Neuronal stem cell (in vitro differentiated cells): ENCODE measurements around the gene NOP53.

Source experiments
- DNase-seq: peaks from one replicate; pipeline ENCODE4 v3.0.0-alpha.2; 2013; ENCODE audit warnings: low spot score
- H2AFZ ChIP-seq: one replicate; pipeline ENCODE4 v1.6.1; 2013; ENCODE audit warnings: mild to moderate bottlenecking, low read length, inconsistent platforms
- H2AK5ac ChIP-seq: 2 replicates; pipeline ENCODE4 v1.6.1; 2013; ENCODE audit warnings: low read depth, mild to moderate bottlenecking, inconsistent platforms, low read length, moderate library complexity, mixed read lengths
- H2BK120ac ChIP-seq: 2 replicates; pipeline ENCODE4 v1.6.1; 2013; ENCODE audit warnings: low read depth, mild to moderate bottlenecking, inconsistent platforms, low read length, moderate library complexity, mixed read lengths
- H2BK12ac ChIP-seq: one replicate; pipeline ENCODE4 v1.6.1; 2013; ENCODE audit warnings: low read length, inconsistent platforms
- H2BK15ac ChIP-seq: 2 replicates; pipeline ENCODE4 v1.6.1; 2013; ENCODE audit warnings: mild to moderate bottlenecking, low read length, inconsistent platforms, mixed read lengths
- H2BK5ac ChIP-seq: one replicate; pipeline ENCODE4 v1.6.1; 2013; ENCODE audit warnings: inconsistent platforms, mild to moderate bottlenecking, low read length, moderate library complexity
- H3K14ac ChIP-seq: one replicate; pipeline ENCODE4 v1.6.1; 2013; ENCODE audit warnings: low read length, inconsistent platforms
- H3K18ac ChIP-seq: 2 replicates; pipeline ENCODE4 v1.6.1; 2013; ENCODE audit warnings: low read length, inconsistent platforms
- H3K23ac ChIP-seq: 2 replicates; pipeline ENCODE4 v1.6.1; 2013; ENCODE audit warnings: low read depth, mild to moderate bottlenecking, mixed read lengths, low read length, inconsistent platforms; ENCODE audit not compliant: poor library complexity
- H3K27ac ChIP-seq: replicated peaks from 3 replicates; pipeline ENCODE4 v1.5.1; 2013; ENCODE audit warnings: low read length, inconsistent platforms
- H3K27me3 ChIP-seq, 3 experiments: 2 replicates each; pipeline ENCODE4 v1.6.1; 2013; ENCODE audit warnings: low read length in 3 of 3, mild to moderate bottlenecking in 2 of 3, inconsistent platforms in 1 of 3, low read depth in 1 of 3, mixed read lengths in 1 of 3, moderate library complexity in 1 of 3; ENCODE audit not compliant: control insufficient read depth in 3 of 3, insufficient read depth in 3 of 3
- H3K36me3 ChIP-seq, 2 donors: replicated peaks in 1 of 2; 2 replicates each; pipeline ENCODE4 v1.6.1; 2013; ENCODE audit warnings: low read length in 2 of 2; ENCODE audit not compliant: control insufficient read depth in 2 of 2, insufficient read depth in 2 of 2
- H3K4ac ChIP-seq: 2 replicates; pipeline ENCODE4 v1.6.1; 2013; ENCODE audit warnings: inconsistent platforms, mild to moderate bottlenecking, low read length, moderate library complexity
- H3K4me1 ChIP-seq, 2 donors: 1 replicate in 1 of 2; 2 replicates in 1 of 2; pipeline ENCODE4 v1.6.1; 2013; ENCODE audit warnings: low read length in 2 of 2, low read depth in 1 of 2; ENCODE audit not compliant: control insufficient read depth in 2 of 2, insufficient read depth in 1 of 2
- H3K4me2 ChIP-seq: one replicate; pipeline ENCODE4 v1.6.1; 2013; ENCODE audit warnings: mild to moderate bottlenecking, low read length, inconsistent platforms; ENCODE audit not compliant: insufficient read depth, poor library complexity, severe bottlenecking
- H3K4me3 ChIP-seq, 2 donors: 2 replicates each; pipeline ENCODE4 v1.5.1; 2013; ENCODE audit warnings: low read length in 2 of 2, mild to moderate bottlenecking in 2 of 2, inconsistent platforms in 1 of 2, moderate library complexity in 1 of 2
- H3K79me1 ChIP-seq: one replicate; pipeline ENCODE4 v1.6.1; 2013; ENCODE audit warnings: low read depth, mild to moderate bottlenecking, inconsistent platforms, low read length, moderate library complexity
- H3K9ac ChIP-seq: one replicate; pipeline ENCODE4 v1.6.1; 2013; ENCODE audit warnings: mild to moderate bottlenecking, low read depth, low read length, inconsistent platforms; ENCODE audit not compliant: poor library complexity
- H3K9me3 ChIP-seq, 2 donors: replicated peaks in 1 of 2; 2 replicates each; pipeline versions ENCODE3 to v1.6.1; 2013; ENCODE audit warnings: low read length in 2 of 2, mild to moderate bottlenecking in 2 of 2, inconsistent platforms in 1 of 2, low read depth in 1 of 2, mixed read lengths in 1 of 2, moderate library complexity in 1 of 2; ENCODE audit not compliant: control insufficient read depth in 2 of 2, insufficient read depth in 1 of 2
- H4K8ac ChIP-seq: one replicate; pipeline ENCODE4 v1.6.1; 2013; ENCODE audit warnings: low read depth, mild to moderate bottlenecking, inconsistent platforms, low read length, moderate library complexity
- H4K91ac ChIP-seq: one replicate; pipeline ENCODE4 v1.6.1; 2013; ENCODE audit warnings: low read length, low read depth, mild to moderate bottlenecking, inconsistent platforms; ENCODE audit not compliant: poor library complexity
- WGBS, 2 donors: extraction: QIAGEN DNeasy Blood & Tissue Kit; methylation state at CpG; one replicate each; pipeline ENCODE4 v1.1.7; 2013; ENCODE audit warnings: missing lambda C conversion rate in 2 of 2, mixed read lengths in 1 of 2; ENCODE audit not compliant: insufficient read length in 2 of 2, insufficient replicate concordance in 1 of 2; ENCODE audit errors: extremely low coverage in 2 of 2; 5-methylcytosine and 5-hydroxymethylcytosine counted together

NOP53 gene

DNA sequence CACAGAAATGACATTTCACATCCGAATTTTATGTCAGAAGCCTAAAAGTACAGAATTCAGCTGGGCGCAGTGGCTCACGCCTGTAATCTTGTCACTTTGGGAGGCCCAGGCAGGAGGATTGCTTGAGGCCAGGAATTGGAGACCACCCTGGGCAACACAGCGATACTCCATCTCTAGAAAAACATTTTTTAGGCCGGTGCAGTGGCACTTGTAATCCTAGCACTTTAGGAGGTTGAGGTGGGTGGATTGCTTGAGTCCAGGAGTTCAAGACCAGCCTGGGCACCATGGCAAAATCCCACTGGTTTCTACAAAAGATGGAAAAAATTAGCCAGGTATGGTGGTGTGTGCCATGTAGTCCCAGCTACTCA is 15.3 kb downstream of the NOP53 start:
- Histone ChIP-seq H3K4me3 (no peak overlapping the region), H4K8ac (no peak overlapping the region), H2BK12ac (no peak overlapping the region), H2BK5ac (no peak overlapping the region), H2AFZ (no peak overlapping the region), H3K36me3 (peaks cover 25 to 37% of the 10 kb centered on the region in 2 donors), H3K4me2 (no peak overlapping the region), H3K9ac (no peak overlapping the region), H3K4me1 (no peaks in the 10 kb centered on the region), H3K4ac (no peak overlapping the region), H3K14ac (no peak overlapping the region), H3K79me1 (peaks cover 1% of the 10 kb centered on the region), H4K91ac (no peak overlapping the region), H2AK5ac (no peak overlapping the region), H3K27ac (no peak overlapping the region), H3K27me3 (no peaks in the 10 kb centered on the region), H3K18ac (no peak overlapping the region), H3K9me3 (peaks cover 0 to 2% of the 10 kb centered on the region in 2 donors), H3K23ac (no peak overlapping the region), H2BK120ac (no peak overlapping the region), H2BK15ac (no peak overlapping the region)
- no CpG with 5 or more reads among the region's 5 CpGs for WGBS, 2 donors
- DNase-seq, result no peak

DNA sequence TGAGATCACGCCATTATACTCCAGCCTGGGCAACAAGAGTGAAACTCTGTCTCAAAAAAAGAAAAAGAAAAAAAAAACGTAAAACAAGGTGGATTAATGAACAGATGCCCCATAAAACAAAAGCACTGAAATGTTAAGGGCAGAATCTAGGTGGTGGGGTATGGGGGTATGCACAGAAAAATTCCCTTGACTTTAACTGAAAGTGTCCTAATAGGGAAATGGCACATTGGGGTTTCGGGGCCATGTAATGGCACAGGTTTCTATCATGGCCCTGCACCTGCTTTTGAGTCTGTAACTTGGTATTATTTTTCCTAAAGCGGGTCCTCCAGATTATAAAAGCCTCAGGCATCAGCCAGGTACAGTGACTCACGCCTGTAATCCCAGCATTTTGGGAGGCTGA is 16.2 kb downstream of the NOP53 start:
- no peak overlapping the region for H2BK15ac ChIP-seq
- no CpG with 5 or more reads among the region's 5 CpGs for WGBS, 2 donors
- H2BK12ac ChIP-seq, result no peak overlapping the region
- H3K18ac ChIP-seq, result no peak overlapping the region
- no peak overlapping the region for H3K23ac ChIP-seq
- H3K36me3 ChIP-seq, result peaks cover 17 to 28% of the 10 kb centered on the region in 2 donors
- H3K79me1 ChIP-seq, result peaks cover 1% of the 10 kb centered on the region
- no peak overlapping the region for H3K14ac ChIP-seq
- H3K9me3 ChIP-seq, result peaks cover 0 to 2% of the 10 kb centered on the region in 2 donors
- H3K27me3 ChIP-seq, result peaks cover 0 to 2% (median 0%) of the 10 kb centered on the region in 3 experiments
- H3K9ac ChIP-seq, result no peak overlapping the region
- no peak overlapping the region for H4K8ac ChIP-seq
- H3K4me2 ChIP-seq, result no peak overlapping the region
- H2AK5ac ChIP-seq, result no peak overlapping the region
- no peak for DNase-seq
- no peak overlapping the region for H3K4ac ChIP-seq
- H2BK120ac ChIP-seq, result no peak overlapping the region
- H3K27ac ChIP-seq, result no peak overlapping the region
- H3K4me1 ChIP-seq, result peaks cover 2 to 4% of the 10 kb centered on the region in 2 donors
- H3K4me3 ChIP-seq, result no peak overlapping the region
- H2BK5ac ChIP-seq, result no peak overlapping the region
- no peak overlapping the region for H2AFZ ChIP-seq
- H4K91ac ChIP-seq, result no peak overlapping the region

- H3K27ac ChIP-seq, result no peak overlapping the region
- no peak overlapping the region for H2BK12ac ChIP-seq
- H3K4me2 ChIP-seq, result no peak overlapping the region
- H3K4ac ChIP-seq, result no peak overlapping the region
- H3K27me3 ChIP-seq, result peaks cover 0 to 2% (median 0%) of the 10 kb centered on the region in 3 experiments
- no peak overlapping the region for H2AFZ ChIP-seq
- H3K9ac ChIP-seq, result no peak overlapping the region
- peaks cover 1% of the 10 kb centered on the region for H3K79me1 ChIP-seq
- peaks cover 0 to 2% of the 10 kb centered on the region in 2 donors for H3K9me3 ChIP-seq
- H4K8ac ChIP-seq, result no peak overlapping the region
- no peak overlapping the region for H3K23ac ChIP-seq
- H2BK5ac ChIP-seq, result no peak overlapping the region
- no peak overlapping the region for H4K91ac ChIP-seq
- H2BK15ac ChIP-seq, result no peak overlapping the region
- no peak for DNase-seq
- H3K14ac ChIP-seq, result no peak overlapping the region
- peaks cover 11 to 22% of the 10 kb centered on the region in 2 donors for H3K36me3 ChIP-seq
- H3K4me3 ChIP-seq, result no peak overlapping the region
- WGBS, 2 donors, result no CpG with 5 or more reads among the region's 3 CpGs
- no peak overlapping the region for H3K18ac ChIP-seq
- H2BK120ac ChIP-seq, result no peak overlapping the region
- H3K4me1 ChIP-seq, result peaks cover 2 to 4% of the 10 kb centered on the region in 2 donors
- no peak overlapping the region for H2AK5ac ChIP-seq
These were observed 16.8 kb downstream of the NOP53 start for GRCh38 chr19:47762151-47762550.

- no CpG with 5 or more reads among the region's 18 CpGs for WGBS, 2 donors
- H3K27ac ChIP-seq, result no peak overlapping the region
- H2BK120ac ChIP-seq, result no peak overlapping the region
- H4K91ac ChIP-seq, result no peak overlapping the region
- no peak overlapping the region for H3K4me2 ChIP-seq
- H3K4me1 ChIP-seq, result peaks cover 2 to 4% of the 10 kb centered on the region in 2 donors
- H4K8ac ChIP-seq, result no peak overlapping the region
- peak overlapping the region; percentile 27 for H3K18ac ChIP-seq
- no peak overlapping the region for H3K23ac ChIP-seq
- peak overlapping the region; percentile 44 for H3K9ac ChIP-seq
- peaks cover 6 to 16% of the 10 kb centered on the region in 2 donors for H3K36me3 ChIP-seq
- no peak overlapping the region for H2BK15ac ChIP-seq
- H3K79me1 ChIP-seq, result peaks cover under 1% of the 10 kb centered on the region
- H3K4me3 ChIP-seq, result no peak overlapping the region
- H2AFZ ChIP-seq, result no peak overlapping the region
- H2AK5ac ChIP-seq, result no peak overlapping the region
- H3K9me3 ChIP-seq, result peaks cover 0 to 2% of the 10 kb centered on the region in 2 donors
- no peak overlapping the region for H3K4ac ChIP-seq
- no peak overlapping the region for H2BK12ac ChIP-seq
- no peak for DNase-seq
- H3K27me3 ChIP-seq, result peaks cover 0 to 2% (median 0%) of the 10 kb centered on the region in 3 experiments
- H3K14ac ChIP-seq, result no peak overlapping the region
- no peak overlapping the region for H2BK5ac ChIP-seq
These were observed 17.4 kb downstream of the NOP53 start for GRCh38 chr19:47762615-47763308.
